Endothelial cell of umbilical vein (primary cell): Measurements from ENCODE around the gene ASGR1. TPM values are rescaled to one million over a fixed set of nuclear protein-coding genes. Genes with fewer than 3 reads are reported as not detected.

Experiments
- BruUV-seq: library from RNA; stranded (reverse); fragments of 400-500 nt; replicated peaks from 2 replicates; lab custom pipeline; 2021; lab: Mats Ljungman, UMichigan
- CTCF ChIA-PET: fragments of 300-600, 350-600 bp; sonication (Branson Sonifier 250); formaldehyde crosslinking; loops from one replicate; lab custom pipeline; 2021; ENCODE audit warnings: antibody characterized with exemption, inconsistent platforms; lab: Charles Lee
- POLR2A ChIA-PET: fragments of 300-600, 350-600 bp; sonication (Branson Sonifier 250); formaldehyde crosslinking; loops from one replicate; lab custom pipeline; 2021; ENCODE audit warnings: antibody characterized with exemption, inconsistent platforms; lab: Charles Lee
- DNase-seq: peaks from one replicate; pipeline ENCODE4 v3.0.0-alpha.2; 2011; ENCODE audit warnings: low read depth, low spot score
- FAIRE-seq: peaks from 2 replicates; lab custom pipeline; 2011; peaks lifted over from hg19 to GRCh38; lab: Jason Lieb, UNC
- H2AFZ ChIP-seq: 2 replicates; pipeline ENCODE4 v1.6.0; 2012; ENCODE audit warnings: low read depth, low read length, control low read depth, inconsistent platforms
- H3K27ac ChIP-seq: 2 replicates; pipeline ENCODE4 v1.5.1; 2011; ENCODE audit warnings: low read depth, mild to moderate bottlenecking, control low read depth, low read length, moderate library complexity; ENCODE audit not compliant: insufficient read depth
- H3K27me3 ChIP-seq, 2 experiments: 2 replicates each; pipeline versions ENCODE4 v1.6.0 to v1.6.1; 2011; ENCODE audit warnings: low read length in 2 of 2, mixed read lengths in 1 of 2; ENCODE audit not compliant: control insufficient read depth in 2 of 2, insufficient read depth in 2 of 2
- H3K36me3 ChIP-seq, 2 experiments: 2 replicates in 1 of 2; 3 replicates in 1 of 2; pipeline ENCODE4 v1.5.1; 2011; ENCODE audit warnings: low read length in 2 of 2, mild to moderate bottlenecking in 1 of 2, moderate library complexity in 1 of 2; ENCODE audit not compliant: control insufficient read depth in 2 of 2, insufficient read depth in 2 of 2; ENCODE audit errors: extremely low read depth in 1 of 2
- H3K4me1 ChIP-seq: 3 replicates; pipeline ENCODE4 v1.5.1; 2011; ENCODE audit warnings: mild to moderate bottlenecking, low read length; ENCODE audit not compliant: control insufficient read depth, insufficient read depth; ENCODE audit errors: extremely low read depth
- H3K4me2 ChIP-seq: 2 replicates; pipeline ENCODE4 v1.6.1; 2011; ENCODE audit warnings: low read length, control low read depth, mixed read lengths; ENCODE audit not compliant: insufficient read depth
- H3K4me3 ChIP-seq, 3 experiments: fragments of 200-600 bp in 1 of 3; sonication (generic), shearing (Covaris generic) in 1 of 3; replicated peaks in 1 of 3; 2 replicates each; pipeline ENCODE4 v1.5.1; 2011 to 2016; ENCODE audit warnings: control low read depth in 3 of 3, low read length in 3 of 3, mild to moderate bottlenecking in 2 of 3, inconsistent platforms in 1 of 3, low read depth in 1 of 3, moderate library complexity in 1 of 3; ENCODE audit not compliant: insufficient read depth in 1 of 3
- H3K79me2 ChIP-seq: 2 replicates; pipeline ENCODE4 v1.6.0; 2012; ENCODE audit warnings: low read length, inconsistent platforms; ENCODE audit not compliant: control insufficient read depth, insufficient read depth
- H3K9ac ChIP-seq: replicated peaks from 2 replicates; pipeline ENCODE3; 2011; ENCODE audit warnings: low read length, control low read depth; ENCODE audit not compliant: insufficient read depth; ENCODE audit errors: extremely low read depth
- H3K9me1 ChIP-seq: replicated peaks from 3 replicates; pipeline ENCODE4 v1.6.0; 2011; ENCODE audit warnings: mild to moderate bottlenecking, low read length; ENCODE audit not compliant: control insufficient read depth, insufficient read depth; ENCODE audit errors: extremely low read depth
- H3K9me3 ChIP-seq: replicated peaks from 2 replicates; pipeline ENCODE4 v1.5.1; 2012; ENCODE audit warnings: low read length, inconsistent platforms; ENCODE audit not compliant: control insufficient read depth, insufficient read depth
- H4K20me1 ChIP-seq: replicated peaks from 2 replicates; pipeline ENCODE3; 2011; ENCODE audit warnings: mild to moderate bottlenecking, low read length; ENCODE audit not compliant: control insufficient read depth, insufficient read depth; ENCODE audit errors: extremely low read depth
- EZH2 ChIP-seq: IDR thresholded peaks from 2 replicates; pipeline ENCODE4 v1.6.1; 2012; ENCODE audit warnings: borderline replicate concordance, low read depth, mild to moderate bottlenecking, moderate library complexity, low read length, inconsistent platforms; ENCODE audit not compliant: severe bottlenecking
- GATA2 ChIP-seq: IDR thresholded peaks from 2 replicates; pipeline ENCODE4 v1.7.0; 2011; ENCODE audit warnings: low read depth, mild to moderate bottlenecking, moderate library complexity, mixed read lengths, low read length; ENCODE audit not compliant: insufficient read length, insufficient read depth
- JUN ChIP-seq: IDR thresholded peaks from 2 replicates; pipeline ENCODE4 v1.6.1; 2011; ENCODE audit warnings: borderline replicate concordance, low read depth; ENCODE audit not compliant: insufficient read length, insufficient read depth
- MYC ChIP-seq: IDR thresholded peaks from one replicate; pipeline ENCODE4 v1.6.1; 2011; ENCODE audit warnings: mild to moderate bottlenecking, low read depth, low read length
- POLR2A ChIP-seq: IDR thresholded peaks from 2 replicates; pipeline ENCODE4 v1.6.1; 2012; ENCODE audit warnings: low read depth, mild to moderate bottlenecking, control low read depth, low read length
- POLR2AphosphoS5 ChIP-seq: IDR thresholded peaks from 2 replicates; pipeline ENCODE4 v1.6.1; 2012; ENCODE audit warnings: low read depth, mild to moderate bottlenecking, control low read depth, low read length, moderate library complexity; ENCODE audit not compliant: insufficient read depth
- dilution Hi-C: fragments of 300-500 bp; cut with MboI; formaldehyde crosslinking; loops from one replicate; pipeline ENCODE4 v1.15.0; 2019; ENCODE audit warnings: low sequenced_read_pairs; ENCODE audit not compliant: extremely low pct_ligation_motif_present
- intact Hi-C: fragments of 100-400 bp; cut with micrococcal nuclease; formaldehyde crosslinking; loops from one replicate; pipeline ENCODE4 v1.10.0; 2022
- polyA plus RNA-seq, 4 experiments: library from polyadenylated mRNA; depleted of rRNA in 3 of 4; stranded (reverse) in 3 of 4; unstranded in 1 of 4; fragments of >200 nt; gene quantifications; 2 replicates each; pipeline versions ENCODE4 v1.2.1 to v1.2.3, GENCODE V29; 2011 to 2012; ENCODE audit warnings: missing spikeins in 1 of 4
- total RNA-seq: library from RNA; stranded (reverse); gene quantifications from 2 replicates; pipeline ENCODE4 v1.2.3, GENCODE V29; 2021
- TF ChIP-seq, protein P1 (sequence below), 2 donors: IDR thresholded peaks; 1 replicate in 1 of 2; 2 replicates in 1 of 2; pipeline ENCODE4 v1.5.1; 2011; ENCODE audit warnings: low read length in 2 of 2, mild to moderate bottlenecking in 2 of 2, moderate library complexity in 2 of 2, control low read depth in 1 of 2, inconsistent platforms in 1 of 2, low read depth in 1 of 2; ENCODE audit not compliant: insufficient read depth in 1 of 2; ENCODE audit errors: extremely low read depth in 1 of 2

The ASGR1 gene
- total and polyA plus RNA-seq, 2 donors (not counting 3 experiments of a cell fraction or from before 2014, with no cell fraction given), result 10.2 to 12.5 TPM

- no peak overlapping the region for H2AFZ ChIP-seq
- no peak for TF ChIP-seq EZH2
- no peak for TF ChIP-seq POLR2A
- TF ChIP-seq JUN, result no peak
- TF ChIP-seq GATA2, result no peak
- TF ChIP-seq MYC, result no peak
- TF ChIP-seq POLR2AphosphoS5, result no peak
- TF ChIP-seq, protein P1, sequence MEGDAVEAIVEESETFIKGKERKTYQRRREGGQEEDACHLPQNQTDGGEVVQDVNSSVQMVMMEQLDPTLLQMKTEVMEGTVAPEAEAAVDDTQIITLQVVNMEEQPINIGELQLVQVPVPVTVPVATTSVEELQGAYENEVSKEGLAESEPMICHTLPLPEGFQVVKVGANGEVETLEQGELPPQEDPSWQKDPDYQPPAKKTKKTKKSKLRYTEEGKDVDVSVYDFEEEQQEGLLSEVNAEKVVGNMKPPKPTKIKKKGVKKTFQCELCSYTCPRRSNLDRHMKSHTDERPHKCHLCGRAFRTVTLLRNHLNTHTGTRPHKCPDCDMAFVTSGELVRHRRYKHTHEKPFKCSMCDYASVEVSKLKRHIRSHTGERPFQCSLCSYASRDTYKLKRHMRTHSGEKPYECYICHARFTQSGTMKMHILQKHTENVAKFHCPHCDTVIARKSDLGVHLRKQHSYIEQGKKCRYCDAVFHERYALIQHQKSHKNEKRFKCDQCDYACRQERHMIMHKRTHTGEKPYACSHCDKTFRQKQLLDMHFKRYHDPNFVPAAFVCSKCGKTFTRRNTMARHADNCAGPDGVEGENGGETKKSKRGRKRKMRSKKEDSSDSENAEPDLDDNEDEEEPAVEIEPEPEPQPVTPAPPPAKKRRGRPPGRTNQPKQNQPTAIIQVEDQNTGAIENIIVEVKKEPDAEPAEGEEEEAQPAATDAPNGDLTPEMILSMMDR (IDR thresholded peaks at IDR 0.05; ENCODE audit: extremely low read depth in 1 of 2, insufficient read depth in 1 of 2, low read depth in 1 of 2, low read length in 2 of 2), result no peak
- H3K27ac ChIP-seq, result no peak overlapping the region
- intact Hi-C loops, result no loop called here
- H3K79me2 ChIP-seq, result peaks cover 15% of the 10 kb centered on the region
- dilution Hi-C loops, result no loop called here
- FAIRE-seq (no peak), DNase-seq (no peak)
- H3K4me1 ChIP-seq, result peaks cover 40% of the 10 kb centered on the region
- H3K9me1 ChIP-seq, result no peaks in the 10 kb centered on the region
- H4K20me1 ChIP-seq, result no peaks in the 10 kb centered on the region
- H3K9ac ChIP-seq, result no peak overlapping the region
- no peaks in the 10 kb centered on the region for H3K9me3 ChIP-seq
- peaks cover 8 to 14% of the 10 kb centered on the region in 2 experiments for H3K36me3 ChIP-seq
- ChIA-PET POLR2A (interaction anchor here (1.4 kb wide), 1 partner anchor 21 kb away, joined by 4 read pairs; the partner anchor contains the start of gene PHF23), CTCF (interaction anchor here (4.5 kb wide), 1 partner anchor 79 kb away, joined by 94 read pairs; no protein-coding TSS in a partner anchor)
- no peak overlapping the region for H3K4me2 ChIP-seq
- BruUV-seq, result no TSS peak
- no peaks in the 10 kb centered on the region for H3K27me3 ChIP-seq
- H3K4me3 ChIP-seq, result no peak overlapping the region
These were observed 39.0 kb upstream of the ASGR1 start for GRCh38 chr17:7218166-7218565.
